ENCODE results near the gene FUT8. TPM values are rescaled to one million over a fixed set of nuclear protein-coding genes. Genes with fewer than 3 reads are reported as not detected.
"Not testable (repeated sequence)": the region's sequence is repeated elsewhere in the genome, so short reads cannot be mapped to it uniquely, and the experiment has no call there.

Gene FUT8
- total RNA-seq, 1 donor from 2014 or later: 24.3 TPM

DNA sequence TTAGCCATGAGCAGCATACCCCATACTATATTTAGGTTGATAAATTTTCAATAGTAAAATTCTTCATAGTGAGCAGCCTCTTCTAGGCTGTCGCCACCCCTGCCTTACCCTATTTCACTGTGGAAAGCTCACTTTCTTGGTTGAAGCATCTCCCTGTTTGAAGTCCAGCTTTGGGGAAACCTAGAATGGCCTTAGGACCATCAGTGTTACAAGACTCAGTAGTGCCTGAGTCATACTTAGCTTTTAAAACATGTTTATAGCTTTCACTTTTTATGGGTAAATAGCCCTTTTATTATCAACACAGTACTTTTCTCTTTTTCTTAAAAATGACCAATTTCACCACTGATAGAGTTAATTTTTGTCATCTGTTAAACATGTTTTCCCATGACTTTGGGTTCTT, 37.1 kb downstream of the FUT8 start:
- DNase-seq (ENCODE audit: low spot score): no peak

DNA sequence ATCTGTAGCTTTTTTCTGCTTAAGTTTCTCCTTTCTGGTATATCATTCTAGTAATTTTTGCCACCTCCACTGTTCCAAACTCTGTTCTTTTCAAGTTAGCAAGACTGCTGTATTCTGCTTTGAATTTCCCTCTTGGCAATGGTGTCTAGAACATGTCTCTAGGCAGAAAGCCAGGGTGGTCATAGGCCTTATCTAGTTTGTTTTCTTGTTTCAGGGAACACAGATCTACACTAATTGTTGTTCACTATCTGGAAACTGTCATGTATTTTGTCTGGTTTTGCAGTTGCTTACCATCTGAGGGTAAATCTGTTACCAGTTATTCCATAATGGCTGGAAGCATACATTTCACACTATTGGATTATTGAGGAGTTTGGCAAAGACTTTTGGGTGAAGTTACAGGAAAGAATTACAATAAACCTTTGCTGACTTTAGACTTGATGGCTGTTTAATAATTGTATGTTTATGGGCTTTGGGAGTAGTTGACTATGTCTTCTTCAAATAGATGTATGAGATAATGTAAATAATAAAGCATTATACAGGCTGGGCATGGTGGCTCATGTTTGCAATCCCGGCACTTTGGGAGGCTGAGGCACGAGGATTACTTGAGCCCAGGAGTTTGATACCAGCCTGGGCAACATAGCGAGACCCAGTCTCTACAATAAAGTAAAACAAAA, 41.4 kb downstream of the FUT8 start:
- DNase-seq (ENCODE audit: low spot score): no peak

DNA sequence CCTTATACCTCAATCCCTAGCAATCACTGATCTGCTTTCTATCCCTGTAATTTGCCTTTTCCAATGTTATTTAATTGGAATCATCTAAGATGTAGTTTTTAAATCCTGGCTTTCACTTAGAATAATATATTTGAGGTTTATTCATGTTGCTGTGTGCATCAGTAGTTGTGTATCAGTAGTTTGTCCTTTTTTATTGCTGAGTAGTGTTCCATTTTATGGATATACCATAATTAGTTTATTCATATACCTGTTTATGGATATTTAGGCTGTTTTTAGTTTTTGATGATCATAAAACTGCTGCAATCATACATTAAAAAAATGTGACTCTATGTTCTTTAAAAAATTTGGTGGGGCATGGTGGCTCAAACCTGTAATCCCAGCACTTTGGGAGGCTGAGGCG, 43.7 kb downstream of the FUT8 start:
- DNase-seq (ENCODE audit: low spot score): no peak

DNA sequence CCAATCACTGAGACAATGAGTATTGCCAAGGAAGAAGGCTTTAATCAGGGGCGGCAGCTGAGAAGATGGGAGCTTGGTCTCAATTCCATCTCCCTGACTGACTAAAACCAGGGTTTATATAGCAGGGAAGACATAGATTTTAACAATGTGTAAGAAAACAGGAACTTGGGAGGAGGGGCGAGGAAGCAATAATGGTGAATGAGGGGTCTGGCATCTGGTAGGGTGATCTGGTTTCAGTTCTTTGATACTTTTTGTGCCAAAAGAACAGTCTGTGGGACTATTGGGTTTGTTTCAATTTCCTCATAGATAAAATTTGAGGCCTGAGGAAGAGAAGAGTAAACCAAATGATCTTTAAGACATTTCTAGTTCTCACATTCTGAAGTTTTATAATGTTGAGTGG, 49.2 kb downstream of the FUT8 start:
- DNase-seq (ENCODE audit: low spot score): no peak

DNA sequence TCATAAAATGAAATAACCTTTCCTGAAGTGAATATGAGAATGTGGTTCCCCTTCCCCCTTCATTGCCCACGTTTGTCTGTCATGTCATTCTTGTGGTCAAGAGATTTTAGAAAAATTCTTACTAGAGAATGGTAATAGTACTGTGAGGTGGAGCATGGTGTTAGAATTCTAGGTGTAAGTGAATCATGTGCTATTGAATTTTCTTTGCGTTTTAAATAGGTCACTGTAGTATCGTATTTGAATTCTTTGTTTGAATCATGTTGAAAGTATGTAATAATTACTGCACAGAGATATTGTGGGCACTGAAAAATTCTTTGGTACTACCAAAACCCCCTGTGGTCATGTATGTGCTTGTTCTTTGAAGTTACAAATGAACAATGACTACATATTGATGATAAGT, 49.9 kb downstream of the FUT8 start:
- no peak for DNase-seq (ENCODE audit: low spot score)

DNA sequence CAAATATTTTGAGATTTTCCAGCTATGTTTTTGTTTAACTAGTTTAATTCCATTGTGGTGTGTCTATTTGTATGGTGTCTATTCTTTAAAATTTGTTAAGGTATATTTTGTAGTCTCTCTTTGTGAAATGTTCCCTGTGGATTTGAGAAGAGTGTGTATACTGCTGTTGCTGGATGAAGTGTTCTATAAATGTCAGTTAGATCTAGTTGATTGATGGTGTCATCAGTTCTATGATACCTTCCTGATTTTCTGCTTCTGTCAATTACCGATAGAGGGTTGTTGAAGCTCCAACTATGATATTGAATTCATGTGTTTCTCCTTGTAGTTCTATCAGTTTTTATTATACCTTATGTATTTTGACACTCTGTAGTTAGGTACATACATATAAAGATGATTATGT, 53.1 kb downstream of the FUT8 start:
- no peak for DNase-seq (ENCODE audit: low spot score)

DNA sequence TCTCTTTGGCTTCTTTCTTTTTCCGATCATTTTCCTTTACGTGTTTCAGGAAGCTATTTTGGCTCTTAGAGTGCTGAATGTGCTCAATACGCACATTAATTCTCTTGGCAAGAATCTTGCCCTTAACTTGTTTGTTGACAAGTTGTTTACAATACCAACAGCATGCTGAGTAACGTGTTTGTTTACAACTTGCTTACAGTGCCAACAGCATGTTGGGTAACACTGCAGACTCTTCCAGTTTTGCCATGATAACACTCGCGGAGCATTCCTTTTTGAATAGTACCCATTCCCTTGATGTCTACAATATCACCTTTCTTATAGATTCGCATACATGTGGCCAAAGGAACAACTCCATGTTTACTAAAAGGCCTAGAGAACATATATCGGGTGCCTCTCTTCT, 55.4 kb downstream of the FUT8 start:
- not testable (repeated sequence) for DNase-seq (ENCODE audit: low spot score)

DNA sequence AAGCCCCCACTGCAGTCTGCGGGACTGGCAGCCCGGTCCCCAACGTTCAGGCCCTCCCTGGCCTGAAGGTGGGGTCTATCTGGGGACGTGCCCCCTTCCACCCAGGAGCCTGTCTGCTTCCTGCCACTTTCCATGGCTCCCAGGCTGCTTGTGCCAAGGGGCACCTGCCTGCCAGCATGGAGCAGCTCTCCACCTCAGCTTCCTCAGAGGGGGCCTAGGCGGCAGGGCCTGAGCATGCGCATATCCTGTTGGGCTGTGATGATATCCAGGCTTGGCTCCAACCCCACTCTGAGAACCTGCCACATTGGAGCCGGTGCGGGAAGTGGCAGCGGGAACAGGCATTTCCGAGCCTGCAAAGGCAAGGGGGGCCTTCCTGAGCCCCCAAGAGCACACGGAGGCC, 57.4 kb downstream of the FUT8 start:
- no peak for DNase-seq (ENCODE audit: low spot score)

DNA sequence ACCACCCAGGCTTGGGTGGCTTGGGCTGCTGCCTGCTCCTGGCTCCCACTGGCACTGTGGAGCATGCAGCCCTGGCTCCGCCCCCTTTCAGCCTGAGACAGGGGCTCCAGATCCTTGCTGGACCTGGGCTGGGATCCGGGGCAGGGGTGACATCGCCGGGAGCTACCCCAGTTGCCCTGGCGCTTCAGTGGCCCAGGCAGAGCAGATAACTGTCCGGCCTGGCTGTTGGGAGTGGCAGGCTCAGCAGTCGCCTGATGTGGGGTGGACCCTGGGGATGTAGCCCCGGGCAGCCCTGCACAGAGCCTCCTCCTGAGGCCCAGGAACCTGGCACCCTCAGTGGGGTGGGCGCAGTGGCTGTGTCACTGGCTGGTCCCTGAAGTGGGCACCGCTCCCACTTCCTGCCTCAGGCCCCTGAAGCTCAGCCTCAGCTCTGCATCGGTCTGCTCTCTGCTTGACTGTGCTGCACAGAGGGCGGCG, 57.9 kb downstream of the FUT8 start:
- DNase-seq (ENCODE audit: low spot score): no peak

DNA sequence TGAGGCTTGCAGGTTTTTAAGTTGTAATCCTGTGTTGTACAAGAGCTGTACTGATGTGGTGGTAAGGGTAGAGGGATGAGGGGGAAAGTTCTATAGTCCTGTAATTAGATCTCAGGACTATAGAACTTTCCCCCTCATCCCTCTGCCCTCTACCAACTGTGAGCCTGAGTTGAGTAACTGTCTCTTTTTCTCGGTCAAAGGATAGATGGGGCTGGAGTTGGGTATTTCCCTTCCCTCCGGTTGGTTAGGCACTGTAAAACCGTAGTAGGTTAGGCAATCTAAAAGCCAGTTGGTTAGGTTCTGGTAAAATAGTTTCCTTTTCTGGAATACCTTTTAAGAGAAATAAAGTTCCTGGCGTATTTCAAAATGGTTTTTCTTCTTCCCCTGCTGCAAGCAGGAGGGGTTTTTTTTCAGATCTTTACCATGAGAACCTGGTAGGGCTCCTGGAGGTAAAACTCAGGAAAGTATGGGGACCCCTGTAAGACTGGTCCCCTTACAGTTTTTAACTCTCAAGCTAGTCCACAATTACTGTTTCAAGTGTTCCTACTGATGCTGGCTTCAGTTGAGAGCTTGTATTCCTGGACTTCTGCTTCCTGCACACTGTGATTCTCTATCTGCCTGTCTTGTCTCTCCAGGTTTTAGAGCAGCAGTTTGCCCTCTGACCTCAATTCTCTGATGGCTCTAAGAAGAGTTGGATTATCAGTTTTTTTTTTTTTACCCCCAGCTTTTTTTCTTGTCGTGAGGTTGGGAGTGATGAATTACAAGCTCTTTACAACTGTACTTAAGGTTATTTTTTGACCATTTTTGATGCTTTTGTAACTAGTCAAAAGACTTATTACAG, 58.7 kb downstream of the FUT8 start:
- no peak for DNase-seq (ENCODE audit: low spot score)

DNA sequence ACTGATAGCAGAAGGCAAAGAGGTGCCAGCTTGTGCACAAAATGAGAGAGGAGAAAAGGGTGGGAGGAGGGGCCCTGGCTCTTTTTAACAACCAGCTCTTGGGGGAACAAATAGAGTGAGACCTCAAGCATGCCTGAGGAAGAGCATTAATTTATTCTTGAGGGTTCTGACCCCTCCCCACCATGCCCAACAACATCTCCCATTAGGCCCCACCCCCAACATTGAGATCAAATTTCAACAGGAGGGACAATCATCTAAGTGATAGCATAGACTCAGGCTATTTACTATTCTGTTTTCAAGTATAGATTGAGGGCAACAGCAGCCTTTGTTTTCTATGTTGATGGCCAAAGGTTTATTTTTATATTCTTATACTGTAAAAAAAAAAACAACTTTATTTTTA, 59.7 kb downstream of the FUT8 start:
- no peak for DNase-seq (ENCODE audit: low spot score)

DNA sequence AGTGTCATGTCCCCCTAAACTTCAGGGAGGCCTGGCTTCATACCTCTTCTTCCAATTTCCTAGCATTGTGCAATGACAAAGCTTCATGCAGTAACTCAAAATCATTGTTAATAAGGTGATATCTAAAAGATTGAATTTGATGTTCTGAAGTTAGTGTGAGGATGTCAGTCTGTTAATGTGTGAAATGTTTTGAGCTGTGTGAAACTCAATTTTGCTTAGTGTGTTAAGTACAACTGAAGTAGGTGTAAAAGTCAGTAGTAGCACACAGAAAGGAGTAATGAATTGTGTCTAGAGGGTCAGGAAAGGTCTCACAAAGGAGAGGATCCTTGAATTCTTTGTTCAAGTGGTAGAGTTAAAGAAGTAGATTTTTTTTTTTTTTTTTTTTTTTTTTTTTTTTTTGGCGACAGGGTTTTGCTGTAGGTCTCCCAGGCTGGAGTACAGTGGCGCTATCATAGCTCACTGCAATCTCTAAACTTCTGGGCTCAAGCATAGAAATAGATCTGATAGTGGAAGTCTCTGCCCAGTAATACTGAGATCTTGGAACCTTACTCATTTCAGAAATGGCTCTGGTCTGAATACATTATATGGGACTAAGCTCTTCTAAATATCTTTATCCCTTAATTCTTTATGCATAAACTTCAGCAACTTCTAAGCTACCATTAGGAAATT, 63.9 kb downstream of the FUT8 start:
- no peak for DNase-seq (ENCODE audit: low spot score)

DNA sequence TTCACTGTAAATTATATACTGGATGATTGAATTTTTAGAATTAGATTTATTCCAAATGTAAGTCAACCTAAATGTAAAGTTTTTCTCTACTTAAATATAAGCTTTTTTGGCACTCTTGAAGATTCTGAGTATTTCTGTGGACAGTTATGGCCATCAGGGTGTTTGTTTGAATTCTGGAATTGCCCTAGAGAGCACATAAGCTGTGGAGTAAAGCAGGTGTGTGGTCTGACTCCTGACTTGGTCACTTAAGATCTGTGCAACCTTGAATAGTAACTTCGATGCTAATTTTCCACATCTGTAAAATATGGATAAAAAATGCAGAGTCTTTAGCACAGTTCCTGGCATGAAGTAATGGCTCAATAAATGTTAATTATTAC, 64.4 kb downstream of the FUT8 start:
- no peak for DNase-seq (ENCODE audit: low spot score)

DNA sequence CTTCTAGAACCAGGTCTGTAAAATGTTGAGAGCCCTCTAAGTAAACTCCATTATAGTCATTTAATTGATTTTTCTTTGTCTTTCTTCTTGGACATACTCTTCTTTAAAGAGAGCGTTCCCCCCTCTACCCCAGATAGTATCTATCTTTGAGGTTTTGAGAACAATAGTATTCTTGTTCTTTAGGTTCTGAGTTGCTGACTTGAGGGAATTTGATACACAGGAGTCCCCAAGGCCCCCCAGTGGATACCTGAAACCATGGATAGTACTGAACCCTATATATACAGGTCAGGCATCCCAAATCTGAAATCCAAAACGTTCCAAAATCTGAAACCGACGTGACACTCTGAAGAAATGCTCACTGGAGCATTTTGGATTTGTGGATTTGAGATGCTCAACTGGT, 65.5 kb downstream of the FUT8 start:
- no peak for DNase-seq (ENCODE audit: low spot score)

DNA sequence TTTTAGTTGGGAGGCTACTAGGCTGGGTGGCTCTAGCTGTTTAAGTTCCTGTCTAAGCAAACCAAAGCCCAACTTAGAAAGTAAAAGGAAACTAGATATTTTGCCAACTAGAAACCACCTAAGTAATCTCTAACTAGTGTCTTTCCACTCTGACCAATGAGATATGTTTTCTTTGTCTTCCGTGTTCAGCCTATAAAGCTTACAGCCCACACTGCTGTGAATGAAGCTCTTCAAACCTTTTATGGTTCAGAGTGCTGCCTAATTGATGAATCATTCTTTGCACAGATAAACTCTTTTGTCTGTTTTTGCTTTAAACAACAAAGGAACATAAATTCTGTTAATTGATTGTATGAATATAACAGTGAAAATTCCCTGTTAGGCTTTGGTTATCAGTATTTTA, 66.1 kb downstream of the FUT8 start:
- no peak for DNase-seq (ENCODE audit: low spot score)

DNA sequence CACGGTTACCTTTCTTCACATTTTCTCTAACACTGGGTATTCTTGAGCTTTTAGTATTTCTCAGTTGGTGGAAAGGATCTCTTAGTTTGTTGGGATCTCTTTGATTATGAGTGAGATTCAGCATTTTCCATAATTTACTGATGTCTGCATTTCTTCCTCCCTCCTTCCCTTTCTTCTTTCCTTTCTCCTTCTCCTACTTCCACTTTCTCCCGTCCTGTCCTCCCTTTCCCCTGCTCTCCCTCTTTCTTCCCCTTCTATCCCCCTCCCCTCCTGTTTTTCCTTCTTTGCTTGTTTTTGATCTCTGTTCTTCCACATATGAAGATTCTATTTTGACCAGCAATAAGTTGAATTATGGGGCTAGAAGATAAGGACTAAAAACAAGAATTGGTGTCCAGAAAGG, 66.9 kb downstream of the FUT8 start:
- no peak for DNase-seq (ENCODE audit: low spot score)

DNA sequence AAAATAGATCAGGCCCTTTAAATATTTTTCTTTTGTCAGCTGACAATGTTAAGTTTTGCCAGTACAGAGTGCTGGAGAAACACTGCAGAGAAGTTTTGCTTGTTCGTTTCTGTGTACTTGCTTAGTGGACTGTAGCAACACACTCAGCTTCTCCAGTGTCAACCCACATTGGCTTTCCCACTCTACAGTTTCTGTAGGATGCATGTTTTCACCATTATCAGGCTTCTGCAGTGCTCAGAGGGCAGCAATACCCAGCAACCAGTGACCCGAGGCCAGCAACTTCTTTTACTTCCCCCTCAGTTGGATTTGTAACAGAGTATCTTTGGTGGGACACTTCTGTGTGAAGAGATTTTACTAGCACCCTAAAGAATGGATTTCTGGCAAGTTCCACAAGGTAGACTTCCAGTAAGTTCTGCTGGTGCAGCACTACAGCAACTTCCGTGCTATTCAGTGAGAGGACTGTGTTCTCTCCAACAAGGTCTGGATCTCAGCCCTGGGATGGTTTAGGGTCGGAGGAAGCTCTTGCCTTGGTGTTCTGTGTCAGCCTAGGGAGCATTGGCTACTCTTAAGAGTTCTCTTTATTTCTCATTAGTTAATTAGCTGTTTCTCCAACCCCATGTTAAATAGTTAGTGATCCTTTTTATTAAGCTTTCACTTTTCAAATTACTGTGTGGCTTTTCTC, 70.4 kb downstream of the FUT8 start:
- DNase-seq (ENCODE audit: low spot score): no peak

DNA sequence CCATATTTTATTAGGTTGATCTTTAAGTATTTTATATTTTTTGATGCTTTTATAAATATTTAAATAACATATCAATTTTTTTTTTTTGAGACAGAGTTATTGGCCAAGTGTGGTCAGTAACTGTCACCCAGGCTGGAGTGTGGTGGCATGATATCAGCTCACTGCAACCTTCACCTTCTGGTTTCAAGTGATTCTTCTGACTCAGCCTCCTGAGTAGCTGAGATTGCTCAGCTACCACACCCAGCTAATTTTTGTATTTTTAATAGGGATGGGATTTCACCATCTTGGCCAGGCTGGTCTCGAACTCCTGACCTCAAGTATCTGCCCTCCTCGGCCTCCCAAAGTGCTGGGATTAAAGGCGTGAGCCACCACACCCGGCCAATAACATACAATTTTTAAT, 71.1 kb downstream of the FUT8 start:
- DNase-seq (ENCODE audit: low spot score): no peak

DNA sequence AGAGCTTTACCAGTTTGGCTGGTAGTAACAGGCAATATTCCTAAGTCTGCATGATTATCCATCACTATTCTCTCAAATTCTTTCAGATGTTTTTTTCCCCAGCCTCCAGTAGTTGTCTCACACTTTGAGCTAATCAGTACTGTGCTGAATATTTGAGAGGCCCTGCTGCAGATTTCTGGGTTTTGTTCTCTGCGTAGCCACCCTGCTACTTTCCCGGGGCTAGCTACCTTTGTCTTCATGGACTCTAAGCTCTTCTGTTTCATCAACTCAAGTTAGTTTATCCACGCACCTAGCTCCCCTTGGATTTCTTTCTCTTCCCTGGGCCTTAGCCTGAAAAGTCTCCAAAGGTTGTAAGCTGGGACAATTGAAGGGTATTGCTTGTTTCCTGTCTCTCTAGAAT, 73.0 kb downstream of the FUT8 start:
- DNase-seq (ENCODE audit: low spot score): no peak

DNA sequence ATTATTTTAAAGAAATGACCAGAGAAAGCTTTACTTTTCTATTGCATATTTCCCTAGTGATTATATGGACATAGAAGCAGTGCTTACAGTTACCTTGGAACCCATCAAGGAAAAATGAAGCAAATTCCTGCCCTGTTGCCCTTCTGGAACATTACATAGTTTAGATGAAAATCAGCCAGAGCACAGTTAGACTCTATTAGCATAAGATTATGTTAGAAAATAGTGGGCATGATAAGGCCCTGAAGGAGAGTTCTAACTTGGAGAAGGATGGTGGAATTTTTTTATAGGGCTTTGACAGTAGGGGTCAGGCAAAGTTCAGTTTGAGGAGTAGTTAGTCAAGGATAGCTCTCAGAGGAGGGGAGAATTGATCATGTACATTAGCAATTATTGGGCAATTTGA, 74.3 kb downstream of the FUT8 start:
- no peak for DNase-seq (ENCODE audit: low spot score)

DNA sequence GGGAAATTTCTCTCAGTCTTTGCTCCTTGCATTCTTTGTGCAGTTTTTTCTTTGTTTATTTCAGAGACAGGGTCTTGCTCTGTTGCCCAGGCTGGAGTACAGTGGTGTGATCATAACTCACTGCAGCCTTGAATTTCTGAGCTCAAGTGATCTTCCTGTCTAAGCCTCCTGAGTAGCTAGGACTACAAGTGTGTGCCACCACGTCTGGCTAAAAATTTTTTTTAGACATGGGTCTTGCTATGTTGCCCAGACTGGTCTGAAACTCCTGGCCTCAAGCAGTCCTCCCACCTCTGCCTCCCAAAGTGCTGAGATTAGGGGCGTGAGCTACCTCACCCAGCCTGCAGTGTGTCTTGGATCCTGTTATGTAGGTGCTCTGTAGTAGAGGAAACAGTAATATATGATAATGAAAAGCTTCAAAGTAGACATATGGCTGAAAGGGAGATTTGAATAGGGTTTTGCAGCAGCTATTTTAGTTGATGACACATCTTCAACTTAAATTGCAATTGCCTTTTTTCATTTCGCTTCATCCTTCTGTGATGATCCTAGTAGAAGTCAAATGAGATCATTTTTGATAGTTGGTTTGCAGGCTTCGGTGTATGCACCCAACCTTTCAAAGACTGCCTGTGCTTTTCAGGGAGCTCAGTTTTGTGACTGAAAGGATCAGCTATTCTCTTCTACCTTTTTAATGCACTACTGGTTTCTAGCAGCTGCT, 75.4 kb downstream of the FUT8 start:
- DNase-seq (ENCODE audit: low spot score): no peak

All from mesenteric fat pad (tissue), 1 donor.